Stimulated activated CD8-positive, alpha-beta memory T cell treated with anti-CD3 and anti-CD28 coated beads, Interleukin-7, amount 100 ng/mL, for 48 hours (primary cell): Measurements from ENCODE around the gene BCAP29.

Source experiments
- DNase-seq, 2 donors: peaks; one replicate each; pipeline ENCODE4 v3.0.0-alpha.2; 2020; ENCODE audit warnings: low read depth in 1 of 2; ENCODE audit errors: extremely low read depth in 1 of 2

Gene BCAP29

DNA sequence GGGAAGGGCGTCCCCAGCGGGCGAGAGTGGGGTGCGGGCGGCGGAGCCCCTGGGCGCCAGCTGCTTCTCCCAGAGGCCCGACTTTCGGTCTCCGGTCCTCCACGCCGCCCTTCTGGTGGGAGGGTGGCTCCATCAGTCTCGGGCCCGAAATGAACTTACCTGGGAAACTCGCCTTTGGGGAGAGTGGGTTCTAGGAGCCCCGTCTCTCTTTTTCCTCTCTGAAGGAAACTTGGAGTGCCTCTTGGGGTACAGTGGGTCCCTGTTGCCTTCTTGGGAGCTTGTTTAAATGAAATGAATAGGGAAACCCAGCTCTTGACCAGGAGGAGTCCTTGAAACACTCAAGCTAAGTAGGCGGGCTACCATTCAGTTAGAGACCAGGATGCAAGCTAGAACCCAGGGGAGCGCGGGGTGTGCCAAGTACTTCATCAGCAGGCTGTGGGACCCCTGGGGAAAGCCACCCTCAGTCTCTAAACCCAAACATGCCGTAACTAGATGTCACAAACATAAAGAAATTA lies 81.9 kb downstream of the BCAP29 start:
- no peak for DNase-seq

DNA sequence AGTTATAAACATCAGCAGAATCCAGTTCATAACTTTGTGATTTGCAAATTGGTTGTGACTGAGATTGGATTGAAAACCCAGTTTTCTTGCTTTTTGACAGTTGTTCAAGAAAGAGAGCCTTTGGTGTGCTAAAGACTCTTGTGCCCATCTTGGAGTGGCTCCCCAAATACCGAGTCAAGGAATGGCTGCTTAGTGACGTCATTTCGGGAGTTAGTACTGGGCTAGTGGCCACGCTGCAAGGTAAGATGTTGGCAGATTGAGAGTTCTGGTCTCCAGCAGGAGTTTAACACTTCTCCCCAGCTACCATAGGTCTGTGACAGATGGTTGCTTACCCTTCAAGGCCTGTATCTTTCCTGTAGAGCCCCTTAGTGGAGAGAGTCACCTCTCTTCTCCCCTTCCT lies 83.2 kb downstream of the BCAP29 start:
- DNase-seq = no peak

DNA sequence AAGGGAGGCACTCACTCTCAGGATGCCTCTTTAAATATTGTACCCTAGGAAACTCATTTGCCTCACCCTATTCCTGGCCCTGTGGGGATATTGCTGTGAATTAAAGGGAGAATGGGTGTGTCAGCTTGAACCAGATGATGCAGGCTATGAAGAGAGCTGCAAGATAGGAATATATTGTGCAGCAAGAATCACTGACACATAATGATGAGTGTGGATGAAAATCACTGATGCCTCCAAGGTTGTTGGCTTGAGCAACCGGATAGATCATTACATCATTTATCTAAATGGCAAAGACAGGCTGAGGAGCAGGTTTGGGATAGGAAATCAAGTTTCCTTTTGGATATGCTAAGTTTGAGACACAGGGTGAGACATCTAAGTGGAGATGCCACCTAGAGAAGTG lies 86.7 kb downstream of the BCAP29 start:
- no peak for DNase-seq

DNA sequence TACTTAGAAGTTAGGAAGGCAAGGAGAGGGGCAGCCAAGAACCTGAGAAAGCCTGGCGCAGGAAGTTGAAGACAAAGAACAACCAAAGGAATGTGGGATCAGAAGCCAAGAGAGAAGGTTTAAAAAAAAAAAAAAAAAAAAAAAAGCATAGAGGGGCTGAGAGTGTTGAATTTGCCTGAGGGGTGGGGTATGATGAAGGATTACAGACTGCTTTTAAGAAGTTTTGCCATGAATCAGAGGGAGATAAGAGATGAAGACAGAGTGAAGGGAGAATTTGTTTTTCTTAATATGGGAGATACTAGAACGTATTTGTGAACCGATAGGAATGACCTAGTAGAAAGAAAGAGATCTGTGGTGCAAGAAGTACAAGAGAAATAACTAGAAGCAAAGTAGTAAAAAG lies 87.3 kb downstream of the BCAP29 start:
- no peak for DNase-seq

DNA sequence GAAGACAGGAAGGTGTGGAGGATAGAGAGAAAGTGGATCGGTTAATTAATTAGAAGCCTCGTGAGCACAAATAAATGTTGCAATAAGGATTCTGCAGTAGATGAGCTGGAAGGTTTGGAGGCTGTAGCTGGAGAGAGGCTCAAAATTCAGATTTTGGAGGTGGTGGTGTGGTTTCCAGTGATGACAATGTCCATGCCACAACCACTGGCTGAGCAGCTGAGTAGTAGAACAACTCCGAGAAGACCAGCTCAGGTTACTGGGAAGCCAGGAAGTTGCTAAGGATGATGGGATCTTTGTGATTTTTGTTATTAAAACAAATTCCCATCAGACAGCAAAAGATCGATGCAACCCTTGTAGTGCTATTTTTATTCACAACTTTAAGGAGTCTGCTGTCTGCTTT lies 88.2 kb downstream of the BCAP29 start:
- no peak for DNase-seq
